GM18520 (cell line): ENCODE measurements around the gene P4HA2.

Experiments used
- ATAC-seq: cut with Tn5 transposase; IDR thresholded peaks from one replicate; pipeline ENCODE4 v1.9.1; 2021; ENCODE audit not compliant: unreplicated experiment

Gene P4HA2

DNA sequence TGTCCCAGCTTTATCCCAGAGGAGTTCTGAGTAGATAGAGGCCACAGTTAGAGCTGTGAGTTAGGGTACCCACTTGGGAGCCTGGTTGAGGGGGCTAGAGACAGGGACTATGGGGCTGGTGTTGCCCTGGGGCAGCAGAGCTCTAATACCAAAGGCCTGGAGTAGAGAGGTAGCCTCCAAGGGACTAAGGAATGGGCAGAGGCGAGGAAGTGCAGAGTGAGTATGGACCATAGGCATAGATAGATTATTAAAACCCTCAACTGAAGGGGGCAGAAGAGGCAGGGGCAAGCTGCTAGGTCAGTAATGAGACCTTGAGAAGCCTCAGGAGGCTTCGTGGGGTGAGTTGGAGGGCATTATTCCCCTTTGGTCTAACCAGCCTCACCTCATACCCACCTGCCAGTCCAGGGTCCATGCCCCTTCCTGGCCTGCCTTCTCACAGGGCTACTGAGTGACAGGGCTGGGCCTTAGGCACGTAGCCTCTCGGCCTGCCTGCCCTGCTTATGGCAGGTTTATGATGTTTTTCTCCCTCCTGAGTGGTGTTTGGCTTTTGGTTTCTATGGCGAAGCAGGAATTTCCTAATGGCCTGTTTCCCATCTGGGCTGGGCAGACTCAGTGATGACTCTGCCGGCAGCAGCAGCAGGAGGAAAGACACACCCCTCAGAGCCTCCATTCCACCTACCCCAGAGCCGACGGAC is 37.8 kb upstream of the P4HA2 start:
- no peak for ATAC-seq

DNA sequence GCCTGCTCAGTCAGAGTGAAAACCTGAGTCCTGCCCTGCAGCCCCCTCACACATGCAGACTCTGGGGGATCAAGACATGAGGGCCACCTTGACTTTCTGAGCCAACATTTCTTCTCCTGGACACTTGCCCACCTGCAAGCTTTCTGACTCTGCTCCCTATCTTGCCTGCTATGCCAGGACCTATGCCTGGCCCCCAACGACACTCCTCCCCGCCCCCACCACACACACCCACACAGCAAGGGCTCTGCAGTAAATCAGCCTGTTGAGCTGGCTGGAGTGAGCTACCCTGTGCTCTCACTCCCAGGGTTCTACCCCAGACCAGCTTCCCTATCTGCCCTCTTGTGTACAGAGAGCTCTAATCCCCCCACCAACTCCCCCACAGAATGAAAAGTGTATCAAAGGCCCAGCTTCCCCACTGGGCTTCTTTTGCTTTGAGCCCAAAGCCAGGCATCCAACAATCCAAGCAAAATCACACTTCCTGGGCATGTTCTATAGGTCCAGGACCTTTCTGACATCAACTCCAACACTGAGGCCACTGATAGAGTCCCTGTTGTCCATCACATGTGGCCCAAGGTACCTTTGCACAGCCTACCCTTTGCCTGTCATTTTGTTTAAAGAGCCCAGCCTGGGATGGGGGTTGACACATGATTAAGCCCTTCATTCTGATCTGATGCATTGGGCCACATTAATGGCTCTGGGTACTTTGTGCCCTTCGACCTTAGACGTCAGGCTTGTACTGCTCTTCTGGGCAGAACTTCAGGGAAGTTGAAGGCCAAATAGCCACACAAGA is 37.1 kb upstream of the P4HA2 start:
- no peak for ATAC-seq

DNA sequence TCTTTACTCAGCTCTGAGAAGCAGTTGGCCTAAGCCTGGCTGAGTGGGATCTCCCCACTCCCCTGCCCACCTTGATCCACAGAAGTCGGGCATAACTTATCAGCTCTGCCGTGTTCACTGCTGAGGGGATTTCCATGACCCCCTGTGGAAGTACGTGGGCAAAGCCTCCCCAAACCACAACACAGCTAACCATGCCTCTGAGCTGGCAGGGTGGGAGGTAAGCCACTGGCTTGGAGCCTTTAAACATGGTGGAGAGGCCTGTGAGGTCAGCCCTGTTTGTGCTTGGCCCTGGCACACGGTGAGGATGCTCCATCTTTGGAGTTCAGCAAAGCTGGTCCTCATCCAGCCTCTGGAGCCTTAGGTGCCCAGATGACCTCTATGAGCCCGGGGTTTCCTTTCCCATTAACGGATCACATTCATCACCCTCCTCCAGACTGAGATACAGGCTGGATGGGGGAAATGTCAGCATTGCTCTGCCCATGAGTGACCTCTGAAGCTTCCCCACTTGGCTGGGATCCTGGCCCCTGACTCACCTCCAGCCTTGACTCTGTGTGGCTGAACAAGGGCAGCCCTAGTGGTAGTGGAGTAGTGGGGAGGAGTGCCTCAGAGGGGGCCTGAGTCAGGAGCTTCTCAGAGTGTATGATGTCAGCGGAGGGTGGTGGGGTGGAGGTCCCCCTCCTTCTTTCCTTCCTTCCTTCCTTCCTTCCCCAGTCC is 36.1 kb upstream of the P4HA2 start:
- ATAC-seq, result no peak

DNA sequence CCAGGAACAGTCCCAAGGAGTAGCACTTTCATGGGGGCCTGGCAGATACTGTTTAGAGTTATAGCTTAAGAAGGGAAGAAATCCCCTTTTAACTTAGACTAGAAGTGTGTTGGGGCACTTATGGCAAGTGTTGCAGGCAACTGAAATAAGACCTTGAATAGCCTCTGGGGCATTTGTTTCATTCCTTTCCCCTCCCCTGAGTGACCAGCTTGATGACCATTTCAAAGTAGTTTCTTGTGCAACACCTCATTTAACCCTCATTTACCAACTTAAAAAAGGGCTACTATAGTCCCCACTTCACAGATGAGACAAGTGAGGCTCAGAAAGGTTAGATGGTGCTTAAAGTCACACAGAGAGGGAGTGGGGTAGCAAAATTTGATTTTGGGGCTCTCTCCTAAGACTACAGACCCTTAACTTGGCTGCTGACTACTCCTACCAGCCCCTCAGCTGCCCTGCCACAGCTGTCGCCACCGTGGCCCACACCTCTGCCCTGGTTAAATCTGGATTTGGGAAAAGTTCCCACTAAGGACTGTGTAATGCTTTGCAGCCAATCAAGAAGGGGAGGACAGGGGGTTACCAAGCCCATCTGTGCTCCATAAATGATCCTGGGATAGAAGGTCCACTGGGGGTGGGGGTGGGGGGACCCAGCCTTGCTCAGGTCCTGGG is 35.4 kb upstream of the P4HA2 start:
- no peak for ATAC-seq

DNA sequence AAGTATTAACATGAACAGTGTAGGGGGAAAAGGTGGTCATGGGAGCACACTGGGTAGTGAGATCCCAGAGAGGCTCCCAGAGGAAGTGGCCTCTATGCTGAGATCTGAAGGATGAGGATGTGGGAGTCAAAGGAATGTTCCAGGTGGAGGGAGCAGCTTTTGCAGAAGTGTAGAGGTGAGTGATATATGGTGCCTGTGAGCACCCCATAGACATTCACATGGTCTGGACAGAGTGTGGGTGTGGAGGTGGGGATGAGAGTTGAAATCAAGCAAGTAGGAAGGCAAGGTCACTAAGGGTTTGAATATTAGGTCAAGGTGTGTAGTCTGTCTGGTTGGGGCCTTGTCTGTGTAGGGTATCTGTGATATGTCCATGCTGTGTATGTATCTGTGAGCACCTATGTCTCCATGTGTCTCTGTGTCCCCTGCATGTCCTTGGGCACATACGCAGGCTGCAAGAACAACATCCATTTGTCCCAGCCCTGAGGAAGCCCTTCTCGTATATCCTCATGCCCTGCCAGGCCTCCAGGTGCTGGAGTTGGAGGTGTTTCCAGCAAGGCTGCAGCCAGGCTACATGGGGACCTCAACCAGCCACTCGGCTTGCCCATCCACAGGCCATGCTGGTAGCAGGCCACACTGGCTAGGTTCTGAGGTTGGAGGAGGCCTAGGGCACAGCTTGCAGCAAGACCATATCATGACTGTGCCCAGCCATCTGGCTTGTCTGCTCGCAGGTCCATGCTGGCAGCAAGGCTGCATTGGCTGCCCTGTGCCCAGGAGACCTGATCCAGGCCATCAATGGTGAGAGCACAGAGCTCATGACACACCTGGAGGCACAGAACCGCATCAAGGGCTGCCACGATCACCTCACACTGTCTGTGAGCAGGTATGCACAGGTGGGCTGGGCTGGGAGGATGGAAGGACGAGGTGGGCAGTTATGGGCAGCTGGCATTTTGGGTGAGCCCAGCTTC is 34.5 kb upstream of the P4HA2 start:
- ATAC-seq, result no peak

DNA sequence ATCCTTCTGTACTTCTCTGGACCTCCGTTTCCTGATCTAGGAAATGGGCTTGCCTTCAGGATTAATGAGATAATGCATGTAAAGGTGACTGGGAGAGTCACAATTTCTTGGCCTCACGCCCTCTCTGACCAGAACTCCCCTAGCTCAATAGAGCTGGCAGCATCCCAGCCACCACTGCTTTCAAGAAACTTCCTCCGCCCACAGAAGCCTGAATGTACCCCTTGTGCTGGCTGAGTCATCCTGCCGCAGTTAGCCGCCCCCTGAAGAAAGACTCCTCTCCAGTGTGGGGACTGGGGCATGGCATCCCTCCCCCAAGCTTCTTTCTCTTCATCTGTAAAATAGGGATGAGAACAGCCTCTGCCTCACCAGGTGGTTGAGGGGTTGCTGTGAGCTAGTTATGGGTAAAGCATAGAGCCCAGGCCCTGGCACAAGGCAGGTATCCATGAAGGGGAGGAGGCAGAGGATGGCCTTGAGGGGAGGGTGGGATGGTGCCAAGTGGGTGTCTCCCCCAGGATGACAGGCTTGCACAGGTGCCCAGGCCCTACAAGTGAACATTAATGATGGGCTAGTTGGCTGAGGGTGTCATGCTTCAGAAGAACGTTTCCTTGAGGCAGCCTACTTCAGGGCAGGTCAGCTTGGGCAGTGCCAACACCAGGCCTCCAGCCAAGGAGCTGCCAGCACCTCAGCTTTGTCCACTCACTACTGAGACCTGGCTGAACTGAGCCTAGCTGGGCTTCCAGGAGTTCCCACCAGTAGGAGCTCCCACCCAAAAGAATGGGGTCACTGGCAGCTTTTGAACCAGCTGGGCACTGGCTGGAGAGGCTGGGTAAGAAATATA is 33.3 kb upstream of the P4HA2 start:
- no peak for ATAC-seq

DNA sequence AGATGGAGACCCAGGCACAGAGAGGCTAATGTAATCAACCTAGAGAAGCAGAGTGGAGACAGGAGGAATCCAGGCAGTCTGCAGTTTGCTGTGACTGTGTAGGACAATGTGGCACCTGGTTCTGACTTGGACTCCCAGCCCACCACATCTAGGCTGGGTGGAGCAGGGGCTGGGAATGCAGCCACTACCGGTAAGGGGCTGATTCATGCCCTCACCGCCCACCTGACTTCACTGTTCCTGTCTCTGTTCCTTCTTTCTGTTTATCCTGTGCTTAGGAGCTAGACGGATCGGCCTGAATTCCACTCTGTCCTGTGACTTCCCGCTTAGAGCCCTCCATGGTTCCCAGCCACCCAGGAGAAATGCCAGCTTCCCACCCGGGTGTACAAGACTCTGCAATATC is 32.4 kb upstream of the P4HA2 start:
- ATAC-seq, result no peak

DNA sequence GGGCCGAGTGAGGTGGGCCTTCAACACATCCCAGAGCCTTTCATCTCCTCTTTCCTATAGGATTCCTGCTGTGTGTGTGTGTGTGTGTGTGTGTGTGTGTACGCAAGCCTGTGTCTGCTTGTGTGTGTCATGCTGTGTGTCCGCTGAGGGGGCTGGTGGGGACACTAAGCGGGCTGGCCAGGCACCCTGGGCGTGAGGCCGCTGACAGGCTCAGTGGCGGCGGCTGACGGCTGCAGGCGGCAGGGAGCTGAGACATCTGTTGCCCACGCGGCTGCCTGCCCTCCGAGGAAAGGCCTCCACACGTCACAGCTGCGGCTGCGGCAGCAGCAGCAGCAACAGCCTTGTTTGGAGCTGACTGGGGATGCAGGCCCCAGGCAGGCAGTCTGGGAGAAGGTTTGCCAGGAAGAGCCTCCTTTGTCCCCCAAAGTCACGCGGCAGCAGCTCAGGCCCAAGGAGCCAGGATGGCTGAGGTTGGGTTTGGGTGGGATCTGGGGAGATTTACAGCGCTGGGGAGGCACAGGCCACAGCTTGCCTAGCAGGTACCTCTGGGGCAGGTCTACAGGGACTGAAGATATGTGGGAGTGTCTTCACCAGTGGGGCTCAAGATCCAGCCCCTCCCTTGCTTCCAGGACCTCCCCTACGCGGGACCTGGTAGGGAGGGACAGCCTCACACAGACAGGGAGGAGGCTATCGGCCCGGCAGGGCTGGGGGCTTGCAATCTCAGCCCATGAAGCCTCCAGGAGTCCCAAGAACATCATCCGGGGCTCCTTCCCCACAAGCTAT is 31.6 kb upstream of the P4HA2 start:
- ATAC-seq, result no peak

DNA sequence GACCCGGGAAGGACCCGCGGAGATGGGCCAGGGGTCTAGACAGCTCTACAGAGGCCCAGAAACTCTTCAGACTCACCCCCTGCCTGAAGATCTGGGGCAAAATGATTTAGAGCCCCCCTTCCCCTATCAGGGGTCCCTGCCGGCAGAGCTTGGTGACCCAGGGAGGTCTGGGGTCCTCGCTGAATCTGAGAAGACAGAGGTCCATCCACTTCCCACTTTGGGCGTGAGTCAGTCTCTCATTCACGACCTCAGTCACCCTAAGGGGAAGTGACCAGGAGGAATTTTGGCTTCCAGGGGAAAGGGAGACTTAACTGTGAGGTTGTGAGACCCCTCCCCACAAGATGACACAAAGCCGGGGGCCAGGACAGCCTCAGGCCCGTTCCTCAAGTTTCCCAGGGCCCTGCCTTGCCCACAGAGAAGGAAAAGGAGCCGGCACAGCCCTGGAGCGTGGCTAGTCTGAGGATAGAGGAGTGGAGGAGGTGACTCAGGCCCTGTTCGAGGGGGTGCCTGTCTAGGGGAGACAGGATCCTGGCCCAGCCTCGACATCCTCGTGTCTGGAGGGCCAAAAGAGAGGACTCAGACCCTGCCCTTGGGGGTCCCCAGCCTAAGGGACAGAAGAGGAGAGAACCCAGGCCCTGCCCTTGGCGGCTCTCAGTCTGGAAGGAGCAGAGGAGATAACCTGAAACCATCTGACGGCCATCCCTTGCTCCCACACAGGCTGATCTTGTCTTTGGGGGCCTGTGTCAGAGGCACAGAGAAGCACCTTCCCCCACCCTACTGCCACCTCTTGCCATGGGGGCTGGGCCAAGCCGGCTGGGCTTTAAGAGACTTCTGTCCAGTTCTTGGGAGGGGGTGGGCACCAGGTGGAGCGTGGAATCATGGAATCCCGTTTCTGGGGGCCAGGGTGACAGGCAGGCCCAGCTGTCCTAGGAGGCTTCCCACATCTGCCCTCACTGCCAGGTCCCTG is 30.7 kb upstream of the P4HA2 start:
- ATAC-seq, result no peak

DNA sequence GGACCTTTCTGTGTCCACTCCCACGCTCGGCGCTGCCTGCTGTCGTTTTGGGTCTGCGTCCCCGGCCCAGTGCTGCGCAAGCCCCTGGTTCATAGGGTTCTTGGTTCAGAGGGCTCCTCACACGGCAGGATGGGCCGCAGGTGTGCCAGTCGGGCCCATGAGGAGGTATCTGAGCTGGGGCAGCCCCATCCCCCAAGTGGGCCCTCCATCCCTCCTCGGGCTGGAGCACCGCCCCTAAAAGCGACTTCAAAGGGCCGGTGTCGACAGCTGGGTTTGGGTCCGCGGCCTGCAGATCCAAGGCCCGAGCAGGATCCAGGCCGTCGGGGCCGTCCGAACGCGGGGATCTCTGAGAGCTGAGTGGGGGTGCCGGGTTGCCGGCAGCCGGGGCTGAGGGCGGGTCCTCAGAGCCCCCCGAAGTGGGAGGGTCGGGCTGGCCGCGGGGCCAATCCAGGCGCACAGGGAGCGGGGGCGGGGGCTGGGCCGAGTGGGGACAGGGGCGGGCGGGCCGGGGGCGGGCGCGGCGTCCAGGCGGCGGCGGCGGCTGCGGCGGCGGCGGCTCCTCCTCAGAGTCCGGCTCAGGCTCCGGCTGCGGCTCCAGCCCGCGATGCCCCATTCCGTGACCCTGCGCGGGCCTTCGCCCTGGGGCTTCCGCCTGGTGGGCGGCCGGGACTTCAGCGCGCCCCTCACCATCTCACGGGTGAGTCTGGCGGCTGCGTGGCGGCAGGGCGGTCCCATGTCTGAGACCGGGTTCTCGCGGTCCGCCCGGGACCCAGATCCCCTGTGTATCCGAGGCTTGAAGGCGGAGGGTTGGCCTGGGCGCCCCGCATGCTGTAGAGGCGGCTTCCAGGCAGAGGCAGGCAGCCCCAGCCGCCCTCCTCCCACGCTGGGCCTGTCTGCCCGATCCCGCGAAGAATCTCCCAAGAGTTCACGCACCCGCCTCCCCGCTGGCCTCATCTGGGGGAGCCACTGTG is 29.8 kb upstream of the P4HA2 start, which contains the start of gene PDLIM4:
PDLIM4 (plus strand) TSS at position 566 of the 971 bp plus-strand sequence; CDS start at position 605, 39 bp downstream.
- ATAC-seq, result no peak

DNA sequence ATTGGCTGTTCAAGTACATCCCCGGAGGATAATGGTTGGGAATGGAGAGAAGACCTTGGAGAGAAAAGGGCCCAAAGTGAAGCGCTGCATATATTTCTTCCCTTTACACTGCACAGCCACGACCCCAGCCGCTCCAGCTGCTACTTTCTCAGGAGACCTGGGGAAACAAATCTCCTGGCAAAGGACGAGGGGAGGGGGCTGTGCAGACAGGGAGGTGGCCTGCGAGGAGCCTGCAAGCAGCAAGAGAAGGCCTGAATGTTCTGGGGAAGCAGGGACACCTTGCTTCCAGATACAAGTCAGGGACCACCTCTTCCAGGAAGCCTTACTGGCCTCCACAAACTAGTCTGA is 29.1 kb upstream of the P4HA2 start:
- ATAC-seq, result no peak

DNA sequence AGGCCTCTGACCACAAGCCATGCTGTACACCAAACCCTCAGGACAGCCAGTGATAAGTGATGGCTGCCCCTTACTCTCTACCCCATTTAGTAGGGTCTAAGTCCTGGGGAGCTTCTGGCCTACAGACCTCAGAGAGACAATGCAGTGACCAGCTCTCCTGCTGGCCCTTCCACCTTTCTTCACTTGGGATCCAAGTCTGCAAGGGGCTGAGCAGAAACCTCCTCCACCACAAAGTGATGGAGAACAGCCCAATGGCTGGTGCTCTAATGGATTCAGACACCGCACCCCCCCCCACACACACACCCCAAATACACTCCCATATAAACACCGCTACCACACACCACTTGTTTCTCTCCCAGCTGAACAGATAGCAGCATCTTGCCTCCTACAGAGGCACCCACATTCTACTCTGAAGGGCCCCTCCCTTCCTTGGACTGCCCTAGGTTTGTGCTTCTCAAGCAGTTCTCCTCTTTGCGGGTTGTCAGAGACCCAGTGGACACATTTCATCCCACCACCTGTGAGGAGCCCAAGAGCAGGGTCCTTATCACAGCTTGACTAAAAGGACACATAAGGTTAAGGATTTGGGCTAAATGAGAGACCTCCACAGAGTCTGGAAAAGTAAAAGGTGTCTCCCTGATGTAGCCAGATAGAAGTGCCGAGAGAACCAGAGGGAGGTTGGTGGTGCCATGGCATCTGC is 28.6 kb upstream of the P4HA2 start:
- ATAC-seq, result no peak

DNA sequence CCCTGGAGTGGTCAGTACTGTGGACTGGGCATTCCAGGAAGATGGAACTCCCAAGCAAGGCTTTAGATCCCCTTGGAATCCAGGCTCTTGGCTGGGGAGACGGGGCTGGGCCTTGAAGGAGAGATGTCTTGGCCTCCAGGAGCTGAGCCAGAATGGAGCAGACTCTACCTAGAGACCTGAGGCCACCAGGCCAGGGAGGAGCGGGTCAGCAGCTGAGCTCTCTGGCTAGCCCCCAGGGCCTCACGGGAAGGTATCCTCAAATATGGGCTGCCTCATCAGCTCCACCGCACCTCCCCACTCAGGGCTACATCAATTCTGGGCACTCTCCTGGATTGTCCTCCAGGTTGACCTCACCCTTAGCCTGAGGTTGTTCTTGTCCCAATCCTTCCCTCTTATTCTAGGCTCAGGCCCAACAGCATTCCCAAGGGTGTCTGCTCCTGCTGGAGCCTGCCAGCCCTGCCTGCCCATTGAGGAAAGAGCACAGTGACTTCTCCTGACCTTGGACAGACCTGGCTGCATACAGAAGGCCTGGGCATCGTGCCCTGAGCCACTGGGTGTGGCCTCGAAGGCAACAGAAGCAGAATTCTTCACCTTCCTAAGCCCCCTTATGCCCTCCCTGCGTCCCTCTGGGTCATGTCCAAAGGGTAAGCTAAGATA is 26.8 kb upstream of the P4HA2 start:
- no peak for ATAC-seq

DNA sequence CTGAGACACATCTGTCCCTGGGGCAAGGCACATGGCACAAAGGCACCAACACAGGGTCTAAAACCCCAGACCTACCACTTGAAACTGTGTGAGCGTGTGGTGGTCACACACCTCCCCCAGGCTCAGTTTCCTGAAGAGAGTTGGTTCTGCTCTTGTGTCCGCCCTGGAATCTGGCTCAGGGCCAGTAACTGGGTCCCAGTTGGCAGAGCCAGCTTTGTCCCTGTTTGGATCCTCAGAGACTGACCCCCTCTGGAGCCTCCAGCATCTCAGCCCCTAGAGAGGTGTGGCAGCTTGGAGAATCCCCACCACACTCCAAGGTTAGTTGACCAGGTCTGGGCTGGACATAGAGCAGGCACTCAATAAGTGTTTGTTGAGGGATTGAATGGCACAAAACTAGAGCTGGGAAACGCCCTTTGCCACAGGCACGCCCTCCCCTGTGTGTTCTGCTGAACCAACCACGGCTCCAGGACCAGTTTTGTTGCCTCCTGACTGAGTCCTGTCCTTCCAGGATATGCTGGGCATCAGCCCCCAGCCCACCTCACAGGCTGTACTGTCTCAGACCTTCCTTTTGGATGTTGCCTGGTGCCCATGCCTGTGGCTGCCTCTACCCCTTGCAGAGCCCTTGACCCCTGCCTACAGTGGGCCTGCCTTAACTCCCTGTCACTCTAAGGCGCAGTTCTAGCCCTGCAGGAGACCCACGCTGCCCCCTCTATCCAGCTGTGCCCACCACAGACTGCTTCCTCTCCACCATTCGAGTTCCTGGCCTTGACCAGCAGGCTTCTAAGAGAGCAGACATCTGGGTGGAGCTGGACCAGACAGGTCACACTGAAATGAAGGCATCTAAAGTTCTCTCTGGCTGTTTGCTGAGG is 26.0 kb upstream of the P4HA2 start:
- no peak for ATAC-seq
